ENCODE data around the gene HYDIN. TPM values are rescaled to one million over a fixed set of nuclear protein-coding genes. Genes with fewer than 3 reads are reported as not detected.

Gene HYDIN
- 0.23 and 0.46 TPM in 2 replicates for total RNA-seq

GRCh38 chr16:71230122-71230845 lies at the start of gene HYDIN:
HYDIN (minus strand) TSS chr16:71230722; CDS start chr16:71186895, 43,827 bp downstream.

GRCh38 chr16:70800781-70801480 lies 429.6 kb downstream of the HYDIN start, which contains the start of gene VAC14:
VAC14 (minus strand) TSS chr16:70801158; CDS start chr16:70800900, 258 bp downstream.

Other genes starting within 250 kb of the HYDIN start
- gene CMTR2, start 58.7 kb upstream of the HYDIN start, total RNA-seq, result 19.5 and 21.1 TPM in 2 replicates
- gene CALB2, start 128.0 kb upstream of the HYDIN start, total RNA-seq, result 0.46 and 1.3 TPM in 2 replicates
- not detected in 2 replicates for gene TLE7, start 211.3 kb upstream of the HYDIN start, total RNA-seq
- 8.4 and 10.2 TPM in 2 replicates for gene ZNF23, start 231.5 kb upstream of the HYDIN start, total RNA-seq